ENCODE results near the gene WDR38. TPM values are rescaled to one million over a fixed set of nuclear protein-coding genes. Genes with fewer than 3 reads are reported as not detected.

Gene WDR38
- total RNA-seq, 1 donor from 2014 or later, result 6.6 TPM

DNA sequence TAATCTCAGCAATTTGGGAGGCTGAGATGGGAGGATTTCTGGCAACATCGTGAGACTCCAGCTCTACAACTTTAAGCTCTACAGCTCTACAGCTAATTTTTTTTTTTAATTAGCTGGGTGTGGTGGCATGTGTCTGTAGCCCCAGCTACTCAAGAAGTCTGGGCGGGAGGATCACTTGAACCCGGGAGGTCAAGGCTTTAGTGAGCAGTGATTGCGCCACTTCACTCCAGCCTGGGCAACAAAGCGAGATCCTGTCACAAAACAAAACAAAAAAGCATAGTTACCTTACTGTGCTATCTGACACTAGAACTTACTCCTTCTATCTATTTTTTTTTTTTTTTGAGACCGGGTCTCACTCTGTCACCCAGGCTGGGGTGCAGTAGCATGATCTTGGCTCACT is 6.3 kb upstream of the WDR38 start:
- Histone ChIP-seq H3K27me3 (ENCODE audit: low read depth) (no peaks in the 10 kb centered on the region), H3K4me1 (no peaks in the 10 kb centered on the region), H3K27ac (no peak overlapping the region), H3K4me3 (no peak overlapping the region), H3K9me3 (no peaks in the 10 kb centered on the region), H3K36me3 (no peaks in the 10 kb centered on the region)
- intact Hi-C loops (cut with DNase I), result no loop called here
- no peak for TF ChIP-seq CTCF (IDR thresholded peaks at IDR 0.05)
- DNase-seq (no peak), ATAC-seq (no peak)

DNA sequence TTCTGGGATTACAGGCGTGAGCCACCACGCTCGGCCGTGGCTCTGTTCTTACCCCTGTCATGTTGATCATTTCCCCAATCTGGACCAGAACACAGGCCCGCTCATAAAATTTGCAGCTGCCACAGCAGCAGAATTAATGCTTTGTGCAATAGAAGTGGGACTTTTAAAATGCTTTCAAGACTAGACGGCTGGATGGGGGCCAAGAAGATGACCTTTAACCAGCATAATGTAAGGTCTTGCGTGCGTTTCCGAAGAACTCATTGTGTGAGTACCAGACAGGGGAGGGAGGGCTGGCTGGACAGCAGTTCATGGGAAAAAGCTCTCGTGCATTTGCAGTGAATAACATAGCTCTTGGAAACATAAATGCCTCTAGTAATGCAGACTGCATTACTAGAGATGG is 3.5 kb upstream of the WDR38 start:
- TF ChIP-seq CTCF (IDR thresholded peaks at IDR 0.05), result no peak
- DNase-seq, result peak; percentile 7
- intact Hi-C loops (cut with DNase I), result loop anchor here (5.0 kb wide), 1 partner anchor 78 kb away; the partner anchor contains the start of gene NR6A1

GRCh38 chr9:124852121-124852828 is 985 bp upstream of the WDR38 start:
- Histone ChIP-seq H3K9me3 (no peaks in the 10 kb centered on the region), H3K36me3 (peaks cover 12% of the 10 kb centered on the region), H3K27ac (no peak overlapping the region), H3K4me3 (peak overlapping the region; percentile 56), H3K4me1 (peaks cover 14% of the 10 kb centered on the region), H3K27me3 (ENCODE audit: low read depth) (no peaks in the 10 kb centered on the region)
- intact Hi-C loops (cut with DNase I), result loop anchor here (5.0 kb wide), 1 partner anchor 80 kb away; the partner anchor contains the start of gene NR6A1
- DNase-seq (peak; percentile 42), ATAC-seq (no peak)
- no peak for TF ChIP-seq CTCF (IDR thresholded peaks at IDR 0.05)

More for the DNA sequence above, 3.5 kb upstream of the WDR38 start:
- H3K4me3 ChIP-seq, result no peak overlapping the region
- H3K4me1 ChIP-seq, result peaks cover 14% of the 10 kb centered on the region
- no peak for ATAC-seq
- H3K27me3 ChIP-seq (ENCODE audit: low read depth), result no peaks in the 10 kb centered on the region
- no peak overlapping the region for H3K27ac ChIP-seq
- no peaks in the 10 kb centered on the region for H3K36me3 ChIP-seq
- H3K9me3 ChIP-seq, result no peaks in the 10 kb centered on the region

- no peaks in the 10 kb centered on the region for H3K9me3 ChIP-seq
- peak overlapping the region; percentile 34 for H3K27ac ChIP-seq
- DNase-seq (no peak), ATAC-seq (no peak)
- no peak for TF ChIP-seq CTCF (IDR thresholded peaks at IDR 0.05)
- intact Hi-C loops (cut with DNase I), result loop anchor here (5.0 kb wide), 1 partner anchor 81 kb away; the partner anchor contains the start of gene NR6A1
- H3K4me3 ChIP-seq, result peak overlapping the region; percentile 56
- H3K27me3 ChIP-seq (ENCODE audit: low read depth), result no peaks in the 10 kb centered on the region
- H3K36me3 ChIP-seq, result peaks cover 26% of the 10 kb centered on the region
- peaks cover 17% of the 10 kb centered on the region for H3K4me1 ChIP-seq
Observed at GRCh38 chr9:124853605-124854143, 414 bp downstream of the WDR38 start.

GRCh38 chr9:124854161-124854560 is 901 bp downstream of the WDR38 start:
- peaks cover 31% of the 10 kb centered on the region for H3K36me3 ChIP-seq

More at GRCh38 chr9:124854161-124854560, 901 bp downstream of the WDR38 start:
- intact Hi-C loops (cut with DNase I), result loop anchor here (5.0 kb wide), 1 partner anchor 82 kb away; the partner anchor contains the start of gene NR6A1
- ATAC-seq, result no peak
- H3K9me3 ChIP-seq, result no peaks in the 10 kb centered on the region
- peaks cover 22% of the 10 kb centered on the region for H3K4me1 ChIP-seq
- TF ChIP-seq CTCF (IDR thresholded peaks at IDR 0.05), result no peak
- no peak overlapping the region for H3K27ac ChIP-seq
- H3K4me3 ChIP-seq, result no peak overlapping the region
- H3K27me3 ChIP-seq (ENCODE audit: low read depth), result no peaks in the 10 kb centered on the region
- DNase-seq, result no peak

Measured in lower lobe of right lung (tissue), 2 donors.